HK-2 (cell line): ENCODE data around the gene RRM1.
"Not testable (repeated sequence)": the region's sequence is repeated elsewhere in the genome, so short reads cannot be mapped to it uniquely, and the experiment has no call there.

ENCODE experiments used
- DNase-seq: peaks from one replicate; pipeline ENCODE4 v3.0.0-alpha.2; 2018; ENCODE audit not compliant: unreplicated experiment

Gene RRM1

GRCh38 chr11:4094348-4095291 is at the start of gene RRM1:
RRM1 (plus strand) TSS chr11:4094799; CDS start chr11:4095013, 214 bp downstream.
- peak; percentile 89 for DNase-seq

GRCh38 chr11:4044976-4045646 is 49.5 kb upstream of the RRM1 start:
- DNase-seq = no peak

GRCh38 chr11:4048340-4048739 is 46.3 kb upstream of the RRM1 start:
- DNase-seq = no peak

GRCh38 chr11:4049006-4049405 is 45.6 kb upstream of the RRM1 start:
- no peak for DNase-seq

GRCh38 chr11:4050138-4050537 is 44.5 kb upstream of the RRM1 start:
- DNase-seq = no peak

GRCh38 chr11:4053200-4053599 is 41.4 kb upstream of the RRM1 start:
- not testable (repeated sequence) for DNase-seq

- DNase-seq = no peak
Observed at GRCh38 chr11:4054643-4055042, 40.0 kb upstream of the RRM1 start.

GRCh38 chr11:4059424-4059823 is 35.2 kb upstream of the RRM1 start:
- DNase-seq = no peak

GRCh38 chr11:4060182-4060923 is 34.2 kb upstream of the RRM1 start:
- DNase-seq = no peak

GRCh38 chr11:4061700-4062099 is 32.9 kb upstream of the RRM1 start:
- no peak for DNase-seq

GRCh38 chr11:4063348-4063747 is 31.3 kb upstream of the RRM1 start:
- DNase-seq = no peak

- DNase-seq = no peak
Observed at GRCh38 chr11:4064278-4064955, 30.2 kb upstream of the RRM1 start.

- no peak for DNase-seq
Observed at GRCh38 chr11:4065086-4065485, 29.5 kb upstream of the RRM1 start.

- no peak for DNase-seq
Observed at GRCh38 chr11:4065601-4066377, 28.8 kb upstream of the RRM1 start.

GRCh38 chr11:4066910-4067309 is 27.7 kb upstream of the RRM1 start:
- DNase-seq = no peak

GRCh38 chr11:4068962-4069361 is 25.6 kb upstream of the RRM1 start:
- no peak for DNase-seq

GRCh38 chr11:4071325-4071724 is 23.3 kb upstream of the RRM1 start:
- DNase-seq = no peak

- no peak for DNase-seq
Observed at GRCh38 chr11:4071914-4072313, 22.7 kb upstream of the RRM1 start.

- DNase-seq = peak; percentile 17
Observed at GRCh38 chr11:4072668-4073285, 21.8 kb upstream of the RRM1 start.

GRCh38 chr11:4074266-4074665 is 20.3 kb upstream of the RRM1 start:
- DNase-seq = no peak

- no peak for DNase-seq
Observed at GRCh38 chr11:4076774-4077173, 17.8 kb upstream of the RRM1 start.
